GM20431 (cell line): ENCODE results near the gene FLG.
"Not testable (repeated sequence)": the region's sequence is repeated elsewhere in the genome, so short reads cannot be mapped to it uniquely, and the experiment has no call there.

ENCODE experiments used
- in situ Hi-C: fragments of 300-500 bp; cut with MseI, MboI; formaldehyde crosslinking; loops from one replicate; pipeline ENCODE4 v1.15.0; 2020; ENCODE audit warnings: low sequenced_read_pairs; ENCODE audit not compliant: unreplicated experiment

Gene FLG

GRCh38 chr1:152325111-152325510 is at the start of gene FLG:
Gene FLG (minus strand): TSS chr1:152325239. CDS start chr1:152315456, 9,783 bp downstream.
- in situ Hi-C loops = no loop called here

DNA sequence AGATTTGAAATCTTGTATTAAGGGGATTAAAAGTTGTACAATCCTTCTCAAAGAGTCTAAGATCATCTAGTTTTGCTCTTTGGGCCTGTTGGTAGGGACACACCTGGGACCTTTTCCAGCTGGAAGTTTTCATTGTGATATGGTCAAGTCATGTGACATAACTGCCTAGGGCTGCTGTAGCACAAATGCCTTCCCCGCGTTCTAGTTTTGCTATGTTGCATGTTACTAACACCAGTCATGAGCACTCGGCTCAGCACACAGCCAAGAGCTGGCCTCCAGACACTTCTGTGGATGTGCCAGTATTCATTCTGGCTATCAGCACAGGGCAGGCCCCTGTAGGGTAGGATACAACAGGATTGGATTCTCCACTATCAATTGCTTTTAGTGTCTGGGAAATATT is 49.4 kb upstream of the FLG start:
- in situ Hi-C loops = no loop called here

- in situ Hi-C loops = no loop called here
These were observed 47.6 kb upstream of the FLG start for GRCh38 chr1:152372672-152373071.

GRCh38 chr1:152367436-152367835 is 42.4 kb upstream of the FLG start:
- in situ Hi-C loops = no loop called here

DNA sequence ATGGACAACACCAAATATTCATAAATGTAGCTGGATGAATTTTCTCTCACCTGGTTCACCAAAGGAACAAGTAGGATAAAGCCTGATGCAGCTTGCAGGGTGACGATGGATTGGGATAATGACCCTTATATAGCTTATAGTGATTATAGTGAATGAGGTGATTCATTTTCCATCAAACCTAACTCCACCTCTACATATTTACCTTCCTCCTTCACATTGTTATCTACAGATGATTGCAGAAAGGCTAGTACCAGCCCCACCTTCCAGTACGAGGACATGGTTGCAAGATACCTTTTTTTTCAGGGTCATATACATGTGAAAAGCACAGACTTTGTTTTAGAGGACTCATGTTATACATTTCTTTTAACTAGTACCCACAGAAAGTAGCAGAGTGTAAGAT is 34.9 kb upstream of the FLG start, which contains the start of gene FLG2:
Gene FLG2 (minus strand): TSS at position 101 of the 400 bp plus-strand sequence. CDS start 1,122 bp downstream, outside the sequence.
- in situ Hi-C loops = no loop called here

GRCh38 chr1:152356736-152357135 is 31.7 kb upstream of the FLG start:
- in situ Hi-C loops = no loop called here

DNA sequence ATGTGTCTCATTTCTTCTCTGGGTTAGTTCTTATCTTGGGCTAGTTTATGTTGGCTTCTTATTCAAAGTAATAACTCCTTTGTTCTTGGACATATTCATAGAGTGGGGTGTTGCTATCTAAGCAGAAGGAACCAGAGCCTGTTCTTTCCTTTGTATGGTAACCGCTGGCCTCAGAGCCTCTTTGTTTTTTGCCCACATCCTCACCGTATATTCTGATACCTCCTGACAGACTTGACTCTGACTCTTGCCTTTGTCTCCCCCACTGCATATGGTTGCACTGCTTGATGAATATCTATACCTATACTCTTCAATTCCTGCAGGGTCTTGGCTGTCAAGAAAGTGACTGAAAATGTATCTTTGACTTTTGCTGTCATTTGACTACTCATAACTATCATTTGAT is 24.6 kb upstream of the FLG start:
- in situ Hi-C loops = no loop called here

DNA sequence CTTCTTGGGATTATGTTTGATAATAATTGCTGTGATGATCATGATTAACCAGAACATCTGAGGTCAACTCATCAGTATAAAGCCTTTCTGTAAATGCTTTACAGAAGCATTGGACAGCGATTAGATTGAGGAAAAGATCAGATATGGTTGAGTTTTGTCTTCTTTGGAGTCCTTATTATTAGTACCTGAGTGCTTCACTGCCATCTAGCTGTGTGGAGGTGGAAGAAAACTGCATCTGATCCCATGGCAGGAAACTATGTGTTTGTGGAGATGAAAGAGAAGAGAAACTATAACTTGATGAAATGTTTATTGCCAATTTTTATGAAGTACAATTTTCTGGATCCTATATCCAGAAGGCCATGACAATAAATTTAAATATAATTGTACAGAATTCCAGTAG is 23.4 kb upstream of the FLG start:
- in situ Hi-C loops = no loop called here

DNA sequence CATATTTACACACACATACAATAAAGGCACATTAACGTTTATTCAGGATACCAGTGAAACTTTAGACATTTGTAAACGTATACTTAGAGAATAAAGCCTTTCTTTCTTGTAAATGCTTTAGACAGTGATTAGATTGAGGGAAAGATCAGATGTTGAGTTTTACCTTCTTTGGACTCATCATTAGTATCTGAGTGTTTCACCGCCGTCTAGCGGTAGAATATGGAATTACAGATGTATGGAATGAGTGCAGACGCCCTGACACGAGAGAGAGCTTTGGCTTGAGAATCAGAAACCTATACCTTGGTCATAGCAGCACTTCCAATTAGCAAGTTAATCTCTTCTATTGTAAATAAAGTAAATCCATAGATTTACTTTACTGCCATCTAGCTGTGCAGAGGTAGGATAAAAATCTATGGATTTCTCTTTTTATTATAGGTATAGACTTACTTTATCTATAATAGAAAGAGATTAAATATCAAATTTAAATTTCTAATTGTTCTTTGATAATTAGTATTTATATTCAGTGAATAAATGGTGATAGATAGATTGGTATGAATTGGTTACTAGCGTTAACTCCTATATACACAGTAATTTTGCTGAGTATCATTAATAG is 22.2 kb upstream of the FLG start:
- in situ Hi-C loops = no loop called here

DNA sequence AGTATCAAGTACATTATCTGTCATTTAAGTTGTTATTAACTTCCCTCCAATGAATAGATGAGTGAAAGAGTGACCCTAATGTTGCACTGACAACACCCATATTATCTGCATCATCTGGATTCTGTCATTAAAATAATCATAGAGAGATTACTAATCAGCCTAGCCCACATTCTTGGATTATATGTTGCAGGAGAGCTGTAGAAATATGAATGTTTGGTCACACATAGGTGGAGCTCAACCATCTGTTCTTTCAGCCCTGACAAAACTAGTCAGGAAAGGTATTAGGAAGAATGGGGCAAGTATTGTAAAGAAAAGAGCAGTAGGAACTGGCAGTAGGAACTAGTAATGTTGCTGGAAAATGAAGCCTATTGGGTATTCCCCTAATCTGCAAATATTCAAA is 19.4 kb upstream of the FLG start:
- in situ Hi-C loops = no loop called here

DNA sequence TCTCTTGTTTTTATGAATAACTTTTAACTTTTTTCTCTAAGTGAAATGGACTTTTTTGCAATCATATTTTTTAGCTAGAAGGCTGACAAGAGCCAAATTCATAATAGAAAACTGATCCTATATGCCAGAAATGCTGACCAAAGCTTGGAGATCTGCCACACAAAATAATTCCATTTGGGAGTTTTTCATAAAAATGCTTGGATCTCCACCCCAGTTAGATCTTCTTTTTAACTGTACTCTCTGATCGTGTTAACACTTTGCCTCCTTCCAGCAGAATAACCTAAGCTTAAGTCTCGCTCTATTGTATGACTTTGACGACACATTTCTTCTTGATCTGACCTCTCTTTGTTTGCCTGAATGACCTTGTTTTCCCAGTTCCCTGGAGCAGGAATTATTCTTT is 18.0 kb upstream of the FLG start:
- in situ Hi-C loops = no loop called here

DNA sequence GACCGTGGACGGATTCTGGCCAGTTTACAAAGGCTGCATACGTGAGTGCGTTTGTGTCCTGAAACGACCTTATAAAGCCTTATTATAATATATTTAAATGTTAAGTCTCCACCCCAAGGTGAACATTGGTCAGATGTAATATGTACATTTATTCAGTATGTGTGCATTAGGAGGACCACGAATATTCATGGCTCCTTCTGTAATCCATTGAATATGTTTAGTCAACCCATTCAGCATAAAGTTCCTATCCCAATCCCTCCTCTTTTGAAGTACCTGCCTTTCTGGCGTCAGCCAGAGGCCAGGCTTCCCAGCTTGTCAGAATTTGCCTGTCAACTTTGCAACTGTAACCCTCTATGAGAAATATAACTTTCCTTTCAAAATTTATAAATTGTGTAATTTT is 10.4 kb upstream of the FLG start:
- in situ Hi-C loops = no loop called here

DNA sequence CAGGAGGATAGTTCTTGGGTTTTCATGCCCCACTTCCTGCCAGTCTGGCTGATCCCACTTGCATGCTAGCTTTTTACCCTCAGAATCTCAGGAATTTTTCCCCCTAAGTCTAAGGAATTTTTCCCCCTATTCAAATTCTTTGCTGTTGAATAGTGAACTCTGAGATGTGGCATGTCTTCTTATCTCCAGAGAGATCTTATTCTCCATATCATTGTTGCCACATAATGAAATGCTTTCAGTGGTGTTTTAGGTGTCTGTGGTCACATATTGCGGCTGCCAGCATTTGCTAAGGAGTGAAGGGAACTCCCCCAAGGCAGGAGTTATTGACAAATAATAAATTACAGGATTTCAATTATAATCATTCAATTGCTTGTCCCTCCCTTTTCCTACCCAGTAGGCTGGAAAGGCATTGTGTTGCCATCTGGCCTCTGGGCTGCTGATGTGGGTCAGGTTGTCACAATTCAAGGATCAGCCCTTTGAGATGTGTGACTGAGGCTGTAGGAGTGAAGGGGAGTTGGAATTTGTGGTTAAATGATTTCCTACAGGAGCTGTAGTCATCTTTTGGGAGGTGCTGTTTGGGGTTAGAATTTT is 3.9 kb upstream of the FLG start:
- in situ Hi-C loops = no loop called here

- in situ Hi-C loops = no loop called here
These were observed 11.1 kb downstream of the FLG start for GRCh38 chr1:152313970-152314369.

- in situ Hi-C loops = no loop called here
These were observed 11.7 kb downstream of the FLG start for GRCh38 chr1:152313319-152313801.

GRCh38 chr1:152312169-152312568 is 12.9 kb downstream of the FLG start:
- in situ Hi-C loops = not testable (repeated sequence)

DNA sequence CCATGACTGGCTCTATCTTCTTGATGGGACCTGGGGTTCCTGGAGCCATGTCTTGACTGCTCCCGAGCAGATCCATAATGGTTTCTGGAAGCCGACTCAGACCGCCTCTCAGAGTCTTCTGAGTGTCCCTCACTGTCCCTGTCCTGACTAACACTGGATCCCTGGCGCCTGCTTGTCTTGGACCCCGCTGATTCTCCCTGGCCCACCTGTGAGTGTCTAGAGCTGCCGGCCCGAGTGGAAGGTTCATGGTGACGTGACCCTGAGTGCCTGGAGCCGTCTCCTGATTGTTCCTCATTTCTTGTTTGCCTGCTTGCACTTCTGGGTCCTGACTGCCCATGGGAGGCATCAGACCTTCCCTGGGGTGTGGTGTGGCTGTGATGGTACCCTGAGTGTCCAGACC is 15.1 kb downstream of the FLG start:
- in situ Hi-C loops = no loop called here

GRCh38 chr1:152309320-152309901 is 15.6 kb downstream of the FLG start:
- in situ Hi-C loops = not testable (repeated sequence)

DNA sequence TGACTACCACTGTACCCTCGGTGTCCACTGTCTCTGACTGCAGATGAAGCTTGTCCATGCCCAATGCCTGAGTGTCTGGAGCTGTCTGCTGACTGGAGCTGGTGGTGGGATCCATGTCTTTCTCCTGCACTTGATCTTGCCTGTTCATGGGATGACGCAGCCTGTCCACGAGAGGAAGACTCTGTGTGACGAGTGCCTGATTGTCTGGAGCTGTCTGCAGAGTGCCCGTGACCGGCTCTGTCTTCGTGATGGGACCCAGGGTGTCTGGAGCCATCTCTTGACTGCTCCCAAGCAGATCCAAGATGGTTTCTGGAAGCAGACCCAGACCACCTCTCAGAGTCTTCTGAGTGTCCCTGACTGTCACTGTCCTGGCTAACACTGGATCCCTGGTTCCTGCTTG is 16.3 kb downstream of the FLG start:
- in situ Hi-C loops = not testable (repeated sequence)

- in situ Hi-C loops = not testable (repeated sequence)
These were observed 17.1 kb downstream of the FLG start for GRCh38 chr1:152307970-152308369.

DNA sequence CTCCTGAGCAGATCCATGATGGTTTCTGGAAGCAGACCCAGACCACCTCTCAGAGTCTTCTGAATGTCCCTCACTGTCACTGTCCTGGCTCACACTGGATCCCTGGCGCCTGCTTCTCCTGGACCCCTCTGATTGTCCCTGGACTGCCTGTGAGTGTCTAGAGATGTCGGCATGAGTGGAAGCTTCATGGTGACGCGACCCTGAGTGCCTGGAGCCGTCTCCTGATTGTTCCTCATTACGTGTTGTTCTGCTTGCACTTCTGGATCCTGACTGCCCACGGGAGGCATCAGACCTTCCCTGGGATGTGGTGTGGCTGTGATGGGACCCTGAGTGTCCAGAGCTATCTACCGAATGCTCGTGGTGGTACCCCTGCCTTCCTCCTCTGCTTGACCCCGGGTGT is 18.9 kb downstream of the FLG start:
- in situ Hi-C loops = not testable (repeated sequence)

GRCh38 chr1:152304773-152305172 is 20.3 kb downstream of the FLG start:
- in situ Hi-C loops = not testable (repeated sequence)
